Ovary (tissue), 3 donors: ENCODE measurements around the gene BAHCC1.

ENCODE experiments used
- CTCF ChIP-seq, 3 donors: fragments of 450-650 bp in 2 of 3; fragments of 200-600 bp in 1 of 3; IDR thresholded peaks; one replicate each; pipeline versions ENCODE4 v1.5.1 to v1.8.0; 2016 to 2022; ENCODE audit warnings: antibody characterized with exemption in 3 of 3, mild to moderate bottlenecking in 1 of 3
- EP300 ChIP-seq: sonication (generic); formaldehyde crosslinking; IDR thresholded peaks from one replicate; pipeline ENCODE4 v1.6.1; 2017; ENCODE audit warnings: antibody characterized with exemption
- POLR2A ChIP-seq: fragments of 450-650 bp; IDR thresholded peaks from one replicate; pipeline ENCODE4 v1.6.1; 2017; ENCODE audit warnings: antibody characterized with exemption, mild to moderate bottlenecking, moderate library complexity
- donor health status: DM: no; HTN: no; CAD: no.

- no peak for TF ChIP-seq CTCF (IDR thresholded peaks at IDR 0.05)
- TF ChIP-seq POLR2A: no peak
- no peak for TF ChIP-seq EP300
Observed at GRCh38 chr17:81513753-81514488, 118.7 kb downstream of the BAHCC1 start.
